HG03457 (cell line): ENCODE results near the gene ROR2.
"Not testable (repeated sequence)": the region's sequence is repeated elsewhere in the genome, so short reads cannot be mapped to it uniquely, and the experiment has no call there.

Experiments
- ATAC-seq: cut with Tn5 transposase; IDR thresholded peaks from one replicate; pipeline ENCODE4 v1.9.1; 2021; ENCODE audit warnings: moderate number of reproducible peaks; ENCODE audit not compliant: unreplicated experiment

Gene ROR2

GRCh38 chr9:91802391-91802790 lies 147.6 kb downstream of the ROR2 start:
- no peak for ATAC-seq

- no peak for ATAC-seq
Measured at GRCh38 chr9:91800473-91801030, 149.5 kb downstream of the ROR2 start.

GRCh38 chr9:91799113-91799744 lies 150.8 kb downstream of the ROR2 start:
- ATAC-seq: no peak

- not testable (repeated sequence) for ATAC-seq
Measured at GRCh38 chr9:91798273-91799112, 151.5 kb downstream of the ROR2 start.

GRCh38 chr9:91797517-91797916 lies 152.5 kb downstream of the ROR2 start:
- not testable (repeated sequence) for ATAC-seq

GRCh38 chr9:91796516-91796915 lies 153.5 kb downstream of the ROR2 start:
- ATAC-seq: not testable (repeated sequence)

DNA sequence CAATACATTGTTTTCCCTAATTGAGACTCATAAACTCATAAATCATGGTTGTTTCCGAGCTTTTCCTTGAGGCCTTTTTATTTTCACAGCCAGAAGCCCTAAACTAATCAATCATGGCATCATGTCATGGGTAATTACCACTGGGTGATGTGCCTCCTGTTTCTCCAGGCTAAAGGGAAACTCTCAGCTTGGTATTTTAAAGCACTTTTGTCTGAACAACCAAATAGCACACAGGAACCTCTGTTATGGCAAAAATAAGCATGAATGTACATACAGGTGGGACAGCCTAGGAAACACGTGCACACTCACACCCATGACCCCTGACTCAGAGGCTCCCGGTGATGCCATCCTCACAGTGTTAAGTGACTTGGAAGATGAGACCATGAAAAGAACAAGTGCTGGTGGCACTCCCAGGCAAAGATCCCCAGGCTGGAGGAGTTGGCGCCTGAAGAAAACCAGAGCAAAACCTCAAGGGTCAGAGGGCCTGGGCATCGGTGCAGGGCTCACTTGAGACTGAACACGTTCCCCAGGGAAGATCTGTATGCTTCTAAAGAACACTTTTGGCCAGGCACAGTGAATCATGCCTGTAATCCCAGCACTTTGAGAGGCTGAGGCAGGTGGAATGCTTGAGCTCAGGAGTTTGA lies 154.3 kb downstream of the ROR2 start:
- no peak for ATAC-seq

GRCh38 chr9:91793371-91793770 lies 156.7 kb downstream of the ROR2 start:
- ATAC-seq: not testable (repeated sequence)

DNA sequence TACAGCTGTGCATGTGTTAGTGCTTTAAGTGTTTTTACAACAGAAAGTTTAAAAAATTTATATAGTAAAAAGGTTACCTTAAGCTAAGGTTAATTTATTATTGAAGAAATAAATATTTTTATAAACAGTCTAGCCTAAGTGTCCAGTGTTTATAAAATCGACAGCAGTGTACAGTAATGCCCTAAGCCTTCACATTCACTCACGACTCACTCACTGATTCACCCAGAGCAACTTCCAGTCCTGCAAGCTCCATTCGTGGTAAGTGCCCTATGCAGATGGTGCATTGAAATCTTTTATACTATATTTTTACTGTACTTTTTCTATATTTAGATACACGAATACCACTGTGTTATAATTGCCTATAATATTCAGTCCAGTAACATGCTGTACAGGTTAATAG lies 159.1 kb downstream of the ROR2 start:
- no peak for ATAC-seq

DNA sequence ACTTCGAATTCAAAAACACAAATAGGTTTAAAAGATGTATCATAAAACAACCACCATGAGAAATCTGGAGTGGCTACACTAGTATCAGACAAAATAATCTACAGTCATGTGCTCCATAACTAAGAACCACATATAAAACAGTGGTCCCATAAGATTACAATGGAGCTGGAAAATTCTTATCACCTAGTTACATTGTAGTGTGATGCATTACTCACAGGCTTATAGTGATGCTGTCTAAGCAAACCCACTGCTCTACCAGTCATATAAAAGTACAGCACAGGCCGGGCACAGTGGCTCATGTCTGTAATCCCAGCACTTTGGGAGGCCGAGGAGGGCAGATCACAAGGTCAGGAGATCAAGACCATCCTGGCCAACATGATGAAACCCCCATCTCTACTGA lies 160.1 kb downstream of the ROR2 start:
- ATAC-seq: no peak

DNA sequence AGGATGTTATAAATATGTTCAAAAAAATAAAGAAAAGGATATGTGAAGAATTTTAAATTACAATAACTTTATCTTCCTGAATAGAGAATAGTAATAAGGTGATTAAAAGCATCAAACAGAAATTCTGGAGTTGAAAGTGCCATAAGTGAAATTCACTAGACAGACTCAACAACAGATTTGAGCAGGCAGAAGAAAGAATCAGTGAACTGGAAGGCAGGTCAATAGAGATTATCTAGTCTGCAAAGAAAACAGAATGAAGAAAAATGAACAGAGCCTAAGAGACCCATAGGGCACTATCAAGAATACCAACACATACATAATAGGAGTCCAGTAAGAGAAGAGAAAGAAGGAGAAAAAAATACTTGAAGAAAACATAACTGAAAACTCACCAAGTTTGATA lies 162.1 kb downstream of the ROR2 start:
- no peak for ATAC-seq

GRCh38 chr9:91786132-91786896 lies 163.7 kb downstream of the ROR2 start:
- no peak for ATAC-seq

- no peak for ATAC-seq
Measured at GRCh38 chr9:91785447-91785842, 164.6 kb downstream of the ROR2 start.

DNA sequence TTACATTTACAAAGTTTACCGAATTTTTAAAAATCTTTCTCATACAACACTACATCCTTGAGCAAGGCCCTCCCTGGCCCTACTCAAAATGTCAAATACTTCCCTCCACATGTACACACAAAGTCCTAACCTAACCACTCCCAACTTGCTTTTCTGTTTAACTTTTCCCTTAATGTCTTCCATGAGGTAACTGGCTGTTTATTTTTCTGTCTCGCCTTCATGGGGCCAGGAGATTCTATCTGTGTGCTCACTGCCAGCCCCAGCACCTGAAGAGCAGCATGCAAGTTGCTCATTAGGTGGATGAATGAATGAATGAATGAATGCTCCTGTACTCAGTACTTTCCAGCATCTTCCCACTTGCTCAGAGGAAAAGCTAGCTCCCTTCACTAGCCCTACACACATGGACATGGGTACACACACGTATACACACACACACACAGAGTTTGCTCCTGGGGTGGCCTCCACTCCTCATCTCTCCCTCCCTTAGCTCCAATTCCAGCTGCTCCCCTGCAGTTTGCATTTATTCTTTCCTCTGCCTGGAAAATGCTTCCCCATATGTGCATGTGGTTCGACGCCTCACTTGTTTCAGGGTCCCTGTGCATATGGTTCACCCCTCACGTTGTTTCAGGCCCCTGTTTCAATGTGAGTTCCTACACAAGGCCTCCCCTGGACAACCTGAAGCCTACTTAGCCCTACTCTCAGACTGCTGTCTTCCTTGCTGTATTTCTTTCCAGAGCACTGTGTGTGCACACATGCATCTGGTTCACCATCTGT lies 165.2 kb downstream of the ROR2 start:
- no peak for ATAC-seq

DNA sequence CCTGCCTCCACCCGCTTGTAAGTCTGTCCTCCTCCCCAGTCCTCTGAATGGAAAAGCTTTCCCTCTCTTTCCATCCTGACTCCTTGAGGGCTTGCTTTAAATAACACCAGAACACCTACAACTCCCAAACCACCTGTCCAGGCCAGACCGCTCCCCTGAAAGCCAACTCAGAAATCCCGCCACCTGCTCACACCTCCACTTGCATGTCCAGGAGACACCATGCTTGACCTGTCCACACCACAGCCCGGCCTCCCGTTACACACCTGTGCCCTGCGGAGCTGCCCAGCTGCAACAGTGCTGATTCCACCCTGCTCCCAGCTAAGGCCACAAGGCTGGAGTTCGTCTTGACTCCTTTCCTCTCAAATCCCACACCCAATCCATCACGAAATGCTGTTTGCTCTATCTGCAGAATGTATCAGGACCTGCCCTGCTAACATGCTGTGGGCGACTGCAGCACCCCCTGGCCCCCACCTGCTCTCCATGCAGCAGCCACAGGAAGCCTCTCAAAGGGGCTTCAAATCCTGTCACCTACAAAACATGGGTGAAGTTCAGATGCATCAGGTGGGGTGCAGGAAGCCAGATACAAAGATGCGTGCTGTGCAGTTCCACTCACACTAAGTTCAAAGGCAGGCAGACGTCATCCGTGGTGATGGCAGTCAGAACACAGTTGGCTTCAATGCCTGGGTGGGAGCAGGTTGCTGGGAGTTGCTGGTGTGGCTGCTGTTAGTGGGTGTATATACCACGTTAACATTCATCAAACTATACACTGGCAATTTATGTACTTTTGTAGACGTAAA lies 166.0 kb downstream of the ROR2 start:
- ATAC-seq: no peak

DNA sequence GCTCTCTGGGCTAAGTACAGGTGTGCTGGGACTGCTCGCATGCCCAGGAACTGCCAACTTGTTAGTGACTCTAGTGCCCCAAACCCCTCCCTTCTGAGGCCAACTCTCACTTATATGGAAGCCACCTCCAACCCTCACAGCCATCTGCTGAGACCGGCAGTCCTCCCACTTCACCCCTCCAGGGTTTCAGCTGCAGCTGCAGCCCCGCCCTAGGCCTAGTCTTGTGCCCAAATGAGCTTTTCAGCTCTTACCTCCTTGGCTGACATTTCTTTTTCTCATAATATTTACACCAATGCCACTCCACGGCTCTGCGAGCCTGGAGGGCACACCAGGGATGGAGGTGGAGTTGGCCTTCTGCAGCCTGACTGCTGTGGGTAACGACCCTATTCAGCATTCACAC lies 166.6 kb downstream of the ROR2 start:
- no peak for ATAC-seq

DNA sequence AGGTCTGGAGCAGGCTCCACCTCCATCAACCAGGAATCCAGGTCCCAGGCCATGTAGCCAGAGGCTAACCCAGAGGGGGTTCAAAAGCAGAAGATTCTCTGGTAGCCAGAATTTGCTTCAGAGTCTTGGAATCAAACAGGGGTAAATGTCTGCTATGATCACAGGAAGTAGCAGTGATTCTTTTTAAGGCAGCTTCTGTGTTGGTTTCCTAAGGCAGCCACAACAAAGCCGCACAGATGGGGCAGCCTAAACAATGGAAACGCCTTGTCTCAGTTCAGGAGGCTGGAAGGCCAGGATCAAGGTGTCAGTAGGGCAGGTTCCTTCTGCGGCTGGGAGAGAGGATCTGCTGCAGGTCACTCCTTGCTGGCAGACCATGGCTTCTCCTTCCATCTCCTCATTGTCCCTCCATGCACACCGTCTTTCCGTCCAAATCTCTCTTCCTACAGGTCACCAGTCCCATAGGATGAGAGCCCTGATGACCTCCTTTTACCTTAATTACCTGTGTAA lies 167.3 kb downstream of the ROR2 start:
- no peak for ATAC-seq

DNA sequence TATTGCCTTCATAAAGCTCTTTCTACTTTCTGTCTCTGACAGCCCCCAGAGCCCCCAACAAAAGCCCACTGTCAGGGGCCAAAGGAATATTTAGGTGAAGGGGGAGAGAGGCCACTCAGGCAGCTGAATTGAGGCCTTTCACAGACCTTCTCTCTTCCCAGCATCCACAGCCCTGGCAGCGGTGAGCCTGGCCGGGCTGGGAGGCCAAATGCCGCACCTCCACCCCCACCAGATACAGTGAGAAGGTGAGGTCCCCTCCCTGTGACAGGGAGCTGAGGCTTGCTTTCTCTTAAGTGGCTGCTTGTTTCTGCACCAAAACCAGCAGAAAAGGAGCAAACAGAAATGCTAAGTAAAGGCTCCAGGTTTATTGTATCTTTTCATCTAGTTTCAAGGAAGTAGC lies 168.1 kb downstream of the ROR2 start:
- no peak for ATAC-seq

- ATAC-seq: no peak
Measured at GRCh38 chr9:91781116-91781515, 168.9 kb downstream of the ROR2 start.
